ENCODE measurements around the gene MYO5C.
"Not testable (repeated sequence)": the region's sequence is repeated elsewhere in the genome, so short reads cannot be mapped to it uniquely, and the experiment has no call there.

Gene MYO5C

GRCh38 chr15:52308446-52309153 is 13.0 kb upstream of the MYO5C start:
- DNase-seq (ENCODE audit: low spot score): no peak

- DNase-seq (ENCODE audit: low spot score): no peak
Measured at GRCh38 chr15:52307847-52308246, 12.2 kb upstream of the MYO5C start.

GRCh38 chr15:52306270-52306669 is 10.7 kb upstream of the MYO5C start:
- peak; percentile 90 for DNase-seq (ENCODE audit: low spot score)

- no peak for DNase-seq (ENCODE audit: low spot score)
Measured at GRCh38 chr15:52303093-52303772, 7.6 kb upstream of the MYO5C start.

- no peak for DNase-seq (ENCODE audit: low spot score)
Measured at GRCh38 chr15:52301265-52301847, 5.8 kb upstream of the MYO5C start.

- DNase-seq (ENCODE audit: low spot score): no peak
Measured at GRCh38 chr15:52294881-52295420, 653 bp downstream of the MYO5C start.

GRCh38 chr15:52292780-52293392 is 2.7 kb downstream of the MYO5C start:
- DNase-seq (ENCODE audit: low spot score): no peak

GRCh38 chr15:52291204-52291603 is 4.4 kb downstream of the MYO5C start:
- DNase-seq (ENCODE audit: low spot score): no peak

- DNase-seq (ENCODE audit: low spot score): no peak
Measured at GRCh38 chr15:52290800-52291199, 4.8 kb downstream of the MYO5C start.

- no peak for DNase-seq (ENCODE audit: low spot score)
Measured at GRCh38 chr15:52290329-52290728, 5.3 kb downstream of the MYO5C start.

GRCh38 chr15:52289629-52290081 is 5.9 kb downstream of the MYO5C start:
- DNase-seq (ENCODE audit: low spot score): no peak

GRCh38 chr15:52288986-52289385 is 6.6 kb downstream of the MYO5C start:
- DNase-seq (ENCODE audit: low spot score): no peak

GRCh38 chr15:52288051-52288942 is 7.3 kb downstream of the MYO5C start:
- DNase-seq (ENCODE audit: low spot score): no peak

GRCh38 chr15:52287114-52287513 is 8.5 kb downstream of the MYO5C start:
- no peak for DNase-seq (ENCODE audit: low spot score)

- not testable (repeated sequence) for DNase-seq (ENCODE audit: low spot score)
Measured at GRCh38 chr15:52285941-52286340, 9.7 kb downstream of the MYO5C start.

GRCh38 chr15:52284164-52284563 is 11.4 kb downstream of the MYO5C start:
- peak; percentile 59 for DNase-seq (ENCODE audit: low spot score)

- DNase-seq (ENCODE audit: low spot score): no peak
Measured at GRCh38 chr15:52283281-52283680, 12.3 kb downstream of the MYO5C start.

GRCh38 chr15:52282418-52282817 is 13.2 kb downstream of the MYO5C start:
- no peak for DNase-seq (ENCODE audit: low spot score)

GRCh38 chr15:52281085-52282035 is 14.2 kb downstream of the MYO5C start:
- no peak for DNase-seq (ENCODE audit: low spot score)

GRCh38 chr15:52280326-52281084 is 15.1 kb downstream of the MYO5C start:
- DNase-seq (ENCODE audit: low spot score): no peak
